Kidney (tissue), 14 donors: ENCODE measurements around the gene ENOX2. TPM values are rescaled to one million over a fixed set of nuclear protein-coding genes. Genes with fewer than 3 reads are reported as not detected.
"Not testable (repeated sequence)": the region's sequence is repeated elsewhere in the genome, so short reads cannot be mapped to it uniquely, and the experiment has no call there.

ENCODE experiments used
- DNase-seq, 5 donors: peaks; one replicate each; pipeline ENCODE4 v3.0.0-alpha.2; 2013 to 2020
- FAIRE-seq: peaks from 2 replicates; lab custom pipeline; 2012; peaks lifted over from hg19 to GRCh38; lab: Jason Lieb, UNC
- H3K27ac ChIP-seq, 2 donors: one replicate each; pipeline ENCODE4 v1.7.0; 2013; ENCODE audit warnings: low read depth in 2 of 2, low read length in 2 of 2, inconsistent platforms in 1 of 2
- H3K27me3 ChIP-seq: one replicate; pipeline ENCODE4 v1.7.1; 2013; ENCODE audit warnings: low read length, inconsistent platforms; ENCODE audit not compliant: control insufficient read depth, insufficient read depth
- H3K36me3 ChIP-seq, 3 donors: one replicate each; pipeline versions ENCODE4 v1.7.0 to v1.7.1; 2013; ENCODE audit warnings: low read length in 3 of 3, control low read depth in 1 of 3, inconsistent platforms in 1 of 3; ENCODE audit not compliant: insufficient read depth in 3 of 3, control insufficient read depth in 2 of 3
- H3K4me1 ChIP-seq, 3 donors: one replicate each; pipeline versions ENCODE4 v1.7.0 to v1.7.1; 2013; ENCODE audit warnings: low read length in 3 of 3, inconsistent platforms in 1 of 3, low read depth in 1 of 3; ENCODE audit not compliant: control insufficient read depth in 2 of 3, insufficient read depth in 2 of 3
- H3K4me3 ChIP-seq, 3 donors: one replicate each; pipeline versions ENCODE4 v1.7.0 to v1.8.1; 2013; ENCODE audit warnings: low read length in 3 of 3, control low read depth in 1 of 3, inconsistent platforms in 1 of 3
- H3K9ac ChIP-seq, 3 donors: one replicate each; pipeline versions ENCODE4 v1.7.0 to v1.7.1; 2013; ENCODE audit warnings: low read length in 3 of 3, control low read depth in 1 of 3, inconsistent platforms in 1 of 3
- H3K9me3 ChIP-seq, 3 donors: one replicate each; pipeline versions ENCODE4 v1.7.0 to v1.7.1; 2013; ENCODE audit warnings: low read length in 3 of 3, control low read depth in 1 of 3, inconsistent platforms in 1 of 3; ENCODE audit not compliant: control insufficient read depth in 2 of 3, insufficient read depth in 1 of 3
- intact Hi-C: fragments of 100-400 bp; cut with DNase I; formaldehyde crosslinking; loops from one replicate; pipeline ENCODE4 v1.11.1; 2022
- polyA plus RNA-seq: library from polyadenylated mRNA; stranded (reverse); fragments of 350-450 nt; fragmentation: Illumina TruSeq; extraction: RNeasy Lipid Tissue Mini Kit (QIAGEN cat#74804); gene quantifications from one replicate; pipeline ENCODE4 v1.2.3, GENCODE V29; 2014; ENCODE audit warnings: low read depth, low replicate concordance; ENCODE audit not compliant: insufficient read depth
- total RNA-seq: library from RNA; stranded (reverse); fragmentation: NEBNext Ultra II Directional; extraction: Animal tissue kit (Norgen Biotek cat#: 25700); gene quantifications from one replicate; pipeline ENCODE4 v1.2.1, GENCODE V29; 2021
- TF ChIP-seq, protein P1 (sequence below): IDR thresholded peaks from 3 replicates; pipeline ENCODE4 v1.5.1; 2012; ENCODE audit warnings: mild to moderate bottlenecking, moderate library complexity, borderline replicate concordance; ENCODE audit not compliant: insufficient read depth; ENCODE audit errors: extremely low read depth
- donor health status: control.
- donor health status: control.
- donor health status: control.
- donor health status: control.
- donor health status: control.
- donor health status: DM: yes; HTN: yes; CAD: no.
- donor health status: Normal renal cell carcinoma (clear cell type).

ENOX2 gene
- total and polyA plus RNA-seq, 2 donors from 2014 or later, result 6.6 to 22.6 TPM

DNA sequence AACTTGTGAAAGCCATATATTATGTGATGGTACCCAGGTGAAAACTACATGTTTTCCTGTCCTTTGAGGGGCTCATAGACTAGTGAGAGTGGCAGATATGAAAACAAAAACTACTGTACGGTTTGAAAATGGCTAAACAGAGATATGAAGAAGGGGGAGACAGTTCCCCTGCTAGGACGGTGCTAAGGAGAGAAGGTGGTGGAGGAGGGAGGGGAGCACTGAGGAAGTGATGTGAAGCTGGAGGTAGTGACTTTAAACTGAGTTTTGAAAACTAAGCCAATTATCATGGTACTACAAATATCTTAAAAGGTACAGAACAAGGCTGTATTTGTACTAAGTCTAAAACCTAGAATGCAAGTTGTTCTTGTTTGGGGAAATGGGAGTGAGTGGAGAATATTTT lies 188.3 kb downstream of the ENOX2 start:
- Histone ChIP-seq H3K4me3 (no peak overlapping the region), H3K27ac (no peak overlapping the region), H3K36me3 (no peaks in the 10 kb centered on the region), H3K9me3 (no peaks in the 10 kb centered on the region), H3K4me1 (no peaks in the 10 kb centered on the region), H3K27me3 (no peaks in the 10 kb centered on the region), H3K9ac (no peak overlapping the region)
- intact Hi-C loops, result no loop called here
- DNase-seq (no peak), FAIRE-seq (no peak)
- TF ChIP-seq, protein P1, sequence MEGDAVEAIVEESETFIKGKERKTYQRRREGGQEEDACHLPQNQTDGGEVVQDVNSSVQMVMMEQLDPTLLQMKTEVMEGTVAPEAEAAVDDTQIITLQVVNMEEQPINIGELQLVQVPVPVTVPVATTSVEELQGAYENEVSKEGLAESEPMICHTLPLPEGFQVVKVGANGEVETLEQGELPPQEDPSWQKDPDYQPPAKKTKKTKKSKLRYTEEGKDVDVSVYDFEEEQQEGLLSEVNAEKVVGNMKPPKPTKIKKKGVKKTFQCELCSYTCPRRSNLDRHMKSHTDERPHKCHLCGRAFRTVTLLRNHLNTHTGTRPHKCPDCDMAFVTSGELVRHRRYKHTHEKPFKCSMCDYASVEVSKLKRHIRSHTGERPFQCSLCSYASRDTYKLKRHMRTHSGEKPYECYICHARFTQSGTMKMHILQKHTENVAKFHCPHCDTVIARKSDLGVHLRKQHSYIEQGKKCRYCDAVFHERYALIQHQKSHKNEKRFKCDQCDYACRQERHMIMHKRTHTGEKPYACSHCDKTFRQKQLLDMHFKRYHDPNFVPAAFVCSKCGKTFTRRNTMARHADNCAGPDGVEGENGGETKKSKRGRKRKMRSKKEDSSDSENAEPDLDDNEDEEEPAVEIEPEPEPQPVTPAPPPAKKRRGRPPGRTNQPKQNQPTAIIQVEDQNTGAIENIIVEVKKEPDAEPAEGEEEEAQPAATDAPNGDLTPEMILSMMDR, result no peak

DNA sequence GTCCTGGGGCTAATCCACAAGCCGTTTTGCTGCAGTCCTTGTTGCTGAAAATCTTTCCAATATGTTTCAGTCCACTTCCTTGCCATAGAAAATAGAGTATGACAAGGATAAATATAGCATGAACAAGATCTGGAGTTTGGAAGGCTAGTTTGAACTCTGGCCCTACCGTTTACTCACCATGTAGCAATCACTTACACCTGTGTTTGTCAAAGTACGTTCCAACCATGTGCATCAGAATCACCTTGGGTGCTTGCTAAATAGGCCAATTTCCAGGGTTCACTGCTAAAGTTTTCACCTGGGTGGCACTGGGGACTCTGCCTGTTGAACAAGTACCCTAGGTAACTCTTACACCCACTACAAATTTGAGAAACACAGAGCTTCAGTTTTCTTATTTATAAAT lies 188.9 kb downstream of the ENOX2 start:
- no peaks in the 10 kb centered on the region for H3K4me1 ChIP-seq
- H3K27me3 ChIP-seq, result no peaks in the 10 kb centered on the region
- H3K27ac ChIP-seq, result no peak overlapping the region
- no peak for DNase-seq
- H3K9ac ChIP-seq, result no peak overlapping the region
- H3K9me3 ChIP-seq, result no peaks in the 10 kb centered on the region
- TF ChIP-seq, protein P1, result no peak
- H3K36me3 ChIP-seq, result no peaks in the 10 kb centered on the region
- FAIRE-seq, result no peak
- no peak overlapping the region for H3K4me3 ChIP-seq
- intact Hi-C loops, result no loop called here

DNA sequence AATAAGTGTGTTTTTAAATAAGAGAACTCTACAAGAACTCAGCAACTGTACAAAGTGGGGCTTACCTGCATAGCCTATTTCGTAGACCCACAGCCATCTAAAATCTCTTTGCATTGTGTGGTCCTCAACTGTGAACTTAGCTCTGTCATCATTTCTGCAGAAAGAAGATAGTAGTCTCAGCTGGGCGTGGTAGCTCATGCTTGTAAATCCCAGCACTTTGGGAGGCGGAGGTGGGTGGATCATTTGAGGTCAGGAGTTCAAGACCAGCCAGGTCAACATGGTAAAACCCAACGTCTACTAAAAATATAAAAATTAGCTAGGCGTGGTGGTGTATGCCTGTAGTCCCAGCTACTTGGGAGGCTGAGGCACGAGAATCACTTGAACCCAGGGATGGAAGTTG lies 193.8 kb downstream of the ENOX2 start:
- H3K9ac ChIP-seq, H3K27ac ChIP-seq, DNase-seq, H3K4me3 ChIP-seq, H3K4me1 ChIP-seq, H3K27me3 ChIP-seq, H3K36me3 ChIP-seq, H3K9me3 ChIP-seq, intact Hi-C loops, FAIRE-seq: not testable (repeated sequence)

DNA sequence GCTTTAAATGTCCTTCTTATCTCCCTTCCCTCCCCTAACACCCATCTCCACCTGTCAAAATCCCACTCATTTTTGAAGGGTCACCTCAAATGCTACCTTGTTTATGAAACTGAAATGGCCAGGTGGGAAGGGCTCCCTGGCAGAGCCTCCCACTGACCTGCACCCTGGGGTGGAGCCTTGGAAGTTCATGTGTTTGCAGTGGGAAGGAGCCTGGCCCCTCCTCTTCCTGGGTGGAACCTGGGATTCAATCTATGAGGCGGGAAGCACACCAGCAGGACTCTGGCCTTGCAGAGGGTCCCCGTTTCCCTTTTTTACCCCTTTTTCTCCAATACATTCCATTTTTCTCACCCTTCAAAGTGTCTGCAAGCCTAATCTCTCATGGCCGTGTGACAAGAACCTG lies 197.4 kb downstream of the ENOX2 start:
- Histone ChIP-seq H3K9me3 (no peaks in the 10 kb centered on the region), H3K9ac (no peak overlapping the region), H3K27ac (no peak overlapping the region), H3K4me3 (no peak overlapping the region), H3K36me3 (no peaks in the 10 kb centered on the region), H3K27me3 (no peaks in the 10 kb centered on the region), H3K4me1 (no peaks in the 10 kb centered on the region)
- FAIRE-seq (no peak), DNase-seq (no peak)
- TF ChIP-seq, protein P1, result no peak
- intact Hi-C loops, result no loop called here
